H9 (cell line): Measurements from ENCODE around the gene TLL2. TPM values are rescaled to one million over a fixed set of nuclear protein-coding genes. Genes with fewer than 3 reads are reported as not detected.

Experiments used
- DNase-seq: peaks from one replicate; pipeline ENCODE4 v3.0.0-alpha.2; 2017
- H2AFZ ChIP-seq: one replicate; pipeline ENCODE4 v1.6.1; 2013; ENCODE audit warnings: mild to moderate bottlenecking, low read length, control low read depth, moderate library complexity
- H2AK5ac ChIP-seq: 2 replicates; pipeline ENCODE4 v1.6.1; 2013; ENCODE audit warnings: low read length, control low read depth, mixed read lengths; ENCODE audit not compliant: insufficient read length
- H2BK120ac ChIP-seq: one replicate; pipeline ENCODE4 v1.6.1; 2013; ENCODE audit warnings: low read depth, mild to moderate bottlenecking, low read length, control low read depth, inconsistent platforms; ENCODE audit not compliant: poor library complexity, severe bottlenecking
- H2BK12ac ChIP-seq: 2 replicates; pipeline ENCODE4 v1.6.1; 2013; ENCODE audit warnings: low read length, control low read depth, mixed read lengths, low read depth; ENCODE audit not compliant: insufficient read length
- H2BK15ac ChIP-seq: 2 replicates; pipeline ENCODE4 v1.6.1; 2013; ENCODE audit warnings: low read depth, low read length, control low read depth
- H2BK20ac ChIP-seq: one replicate; pipeline ENCODE4 v1.6.1; 2013; ENCODE audit warnings: low read depth, mild to moderate bottlenecking, low read length, control low read depth, inconsistent platforms; ENCODE audit not compliant: poor library complexity, severe bottlenecking
- H2BK5ac ChIP-seq: 2 replicates; pipeline ENCODE4 v1.6.1; 2013; ENCODE audit warnings: low read length, control low read depth, mixed read lengths; ENCODE audit not compliant: insufficient read length
- H3K14ac ChIP-seq: 2 replicates; pipeline ENCODE4 v1.6.1; 2013; ENCODE audit warnings: low read length, control low read depth; ENCODE audit not compliant: insufficient read depth
- H3K18ac ChIP-seq: 2 replicates; pipeline ENCODE4 v1.6.1; 2013; ENCODE audit warnings: low read depth, mild to moderate bottlenecking, mixed read lengths, low read length, control low read depth; ENCODE audit not compliant: insufficient read length
- H3K23ac ChIP-seq: 2 replicates; pipeline ENCODE4 v1.6.1; 2013; ENCODE audit warnings: low read length, control low read depth, mixed read lengths, low read depth; ENCODE audit not compliant: insufficient read length
- H3K23me2 ChIP-seq: 2 replicates; pipeline ENCODE4 v1.6.1; 2013; ENCODE audit warnings: low read depth, mild to moderate bottlenecking, mixed read lengths, low read length, control low read depth; ENCODE audit not compliant: insufficient read length, poor library complexity, severe bottlenecking
- H3K27ac ChIP-seq: 2 replicates; pipeline ENCODE4 v1.5.1; 2013; ENCODE audit warnings: low read length, control low read depth, mixed read lengths, low read depth; ENCODE audit not compliant: insufficient read length
- H3K27me3 ChIP-seq: 2 replicates; pipeline ENCODE4 v1.6.1; 2013; ENCODE audit warnings: low read length, control low read depth, inconsistent platforms; ENCODE audit not compliant: insufficient read depth
- H3K4ac ChIP-seq: 2 replicates; pipeline ENCODE4 v1.6.1; 2013; ENCODE audit warnings: low read depth, mild to moderate bottlenecking, control low read depth, inconsistent platforms, low read length, moderate library complexity
- H3K4me1 ChIP-seq: 2 replicates; pipeline ENCODE4 v1.6.1; 2013; ENCODE audit warnings: low read length, control low read depth, inconsistent platforms; ENCODE audit not compliant: insufficient read depth
- H3K4me2 ChIP-seq: 2 replicates; pipeline ENCODE4 v1.6.1; 2013; ENCODE audit warnings: low read length, control low read depth, mixed read lengths; ENCODE audit not compliant: insufficient read length, insufficient read depth
- H3K56ac ChIP-seq: 2 replicates; pipeline ENCODE4 v1.6.1; 2013; ENCODE audit warnings: low read depth, mild to moderate bottlenecking, mixed read lengths, low read length, control low read depth; ENCODE audit not compliant: insufficient read length
- H3K79me1 ChIP-seq: 2 replicates; pipeline ENCODE4 v1.6.1; 2013; ENCODE audit warnings: low read depth, mild to moderate bottlenecking, moderate library complexity, low read length, control low read depth, inconsistent platforms; ENCODE audit not compliant: insufficient read depth, poor library complexity, severe bottlenecking
- H3K79me2 ChIP-seq: 2 replicates; pipeline ENCODE4 v1.6.1; 2013; ENCODE audit warnings: low read length, control low read depth, inconsistent platforms; ENCODE audit not compliant: insufficient read depth
- H3K9ac ChIP-seq: 2 replicates; pipeline ENCODE4 v1.6.1; 2013; ENCODE audit warnings: low read length, control low read depth, mixed read lengths; ENCODE audit not compliant: insufficient read length; ENCODE audit errors: extremely low read depth
- H3K9me3 ChIP-seq: one replicate; pipeline ENCODE4 v1.6.1; 2013; ENCODE audit warnings: low read depth, low read length, inconsistent platforms; ENCODE audit not compliant: control insufficient read depth
- H3T11ph ChIP-seq: one replicate; pipeline ENCODE4 v1.6.1; 2013; ENCODE audit warnings: mild to moderate bottlenecking, low read length, control low read depth, inconsistent platforms
- H4K20me1 ChIP-seq: one replicate; pipeline ENCODE4 v1.6.1; 2013; ENCODE audit not compliant: control insufficient read depth, insufficient read length, insufficient read depth
- H4K5ac ChIP-seq: 2 replicates; pipeline ENCODE4 v1.6.1; 2013; ENCODE audit warnings: low read depth, mild to moderate bottlenecking, mixed read lengths, low read length, control low read depth; ENCODE audit not compliant: insufficient read length
- H4K8ac ChIP-seq: replicated peaks from 2 replicates; pipeline ENCODE4 v1.6.1; 2013; ENCODE audit warnings: low read length, control low read depth, mixed read lengths, low read depth; ENCODE audit not compliant: insufficient read length
- H4K91ac ChIP-seq: 2 replicates; pipeline ENCODE4 v1.6.1; 2013; ENCODE audit warnings: low read depth, mild to moderate bottlenecking, moderate library complexity, mixed read lengths, low read length, control low read depth; ENCODE audit not compliant: insufficient read length
- H3K27ac Mint-ChIP-seq, 3 experiments: 2 replicates in 2 of 3; 3 replicates in 1 of 3; pipeline ENCODE4 v1.8.0; 2020 to 2021; ENCODE audit warnings: mixed read lengths in 3 of 3, mild to moderate bottlenecking in 1 of 3, moderate library complexity in 1 of 3
- H3K27me3 Mint-ChIP-seq: 2 replicates; pipeline ENCODE4 v1.8.0; 2021; ENCODE audit warnings: low read depth, mild to moderate bottlenecking, moderate library complexity, mixed read lengths
- H3K36me3 Mint-ChIP-seq, 3 experiments: 2 replicates in 2 of 3; 3 replicates in 1 of 3; pipeline ENCODE4 v1.8.0; 2020 to 2021; ENCODE audit warnings: low read depth in 3 of 3, mixed read lengths in 3 of 3; ENCODE audit not compliant: insufficient read depth in 1 of 3
- H3K4me1 Mint-ChIP-seq, 2 experiments: 2 replicates each; pipeline ENCODE4 v1.8.0; 2020; ENCODE audit warnings: mixed read lengths in 2 of 2
- H3K4me3 Mint-ChIP-seq, 2 experiments: 2 replicates in 1 of 2; 3 replicates in 1 of 2; pipeline ENCODE4 v1.8.0; 2020 to 2021; ENCODE audit warnings: mild to moderate bottlenecking in 2 of 2, mixed read lengths in 2 of 2, moderate library complexity in 1 of 2
- H3K9me3 Mint-ChIP-seq, 2 experiments: 2 replicates in 1 of 2; 3 replicates in 1 of 2; pipeline ENCODE4 v1.8.0; 2020; ENCODE audit warnings: mild to moderate bottlenecking in 2 of 2, mixed read lengths in 2 of 2, moderate library complexity in 1 of 2
- WGBS: extraction: QIAGEN DNeasy Blood & Tissue Kit; methylation state at CpG from one replicate; pipeline ENCODE4 v1.1.7; 2013; ENCODE audit warnings: missing lambda C conversion rate, low lambda C conversion rate, mixed read lengths; ENCODE audit not compliant: insufficient read length; ENCODE audit errors: extremely low coverage; 5-methylcytosine and 5-hydroxymethylcytosine counted together
- total RNA-seq: library from RNA; stranded (reverse); gene quantifications from 2 replicates; pipeline ENCODE4 v1.2.1, GENCODE V29; 2021
- TF ChIP-seq, protein P1 (sequence below): fragments of 200-600 bp; sonication (generic); conservative IDR thresholded peaks from 3 replicates; pipeline ENCODE4 v1.8.0; 2021; ENCODE audit warnings: antibody characterized with exemption, mild to moderate bottlenecking

Gene TLL2
- total RNA-seq, 1 experiment from 2014 or later, result 1.4 TPM

DNA sequence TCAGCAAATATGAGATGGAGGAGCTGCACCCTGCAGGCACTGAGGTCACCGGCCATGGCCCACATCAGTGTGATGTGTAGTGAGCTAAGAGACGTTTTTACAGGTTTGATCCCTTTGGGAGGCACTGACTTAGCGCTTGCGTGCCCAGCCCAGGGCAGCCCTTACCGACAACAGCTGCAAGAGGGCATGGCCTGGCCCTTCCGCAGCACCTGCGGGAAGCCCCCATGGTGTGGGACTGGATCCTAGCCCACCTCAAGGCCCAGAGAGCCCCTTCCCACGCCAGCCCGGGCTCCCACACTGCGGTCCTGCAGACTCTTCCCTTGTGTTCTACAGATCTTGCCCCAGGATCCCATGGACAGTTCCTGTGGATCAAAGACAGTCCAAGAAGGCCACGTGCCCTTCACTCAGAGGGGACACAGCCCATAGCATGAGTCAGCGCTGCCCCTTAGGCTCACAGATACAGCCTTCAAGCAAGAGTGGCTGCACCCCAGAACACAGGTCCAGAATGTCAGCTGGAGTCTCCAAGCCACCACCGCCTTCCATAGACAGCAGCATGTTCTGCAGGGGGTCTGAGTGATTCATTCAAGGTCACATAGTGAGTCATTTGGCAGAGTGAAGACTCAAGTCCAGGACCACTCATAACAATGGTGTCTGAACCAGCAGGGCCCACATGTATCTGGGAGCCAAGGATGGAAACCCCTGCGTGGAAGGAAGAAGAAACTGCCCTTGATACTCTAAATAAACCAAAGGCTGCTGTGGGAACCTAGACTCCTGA, 25.4 kb downstream of the TLL2 start:
- Mint-ChIP-seq H3K36me3 (no peaks in the 10 kb centered on the region), H3K27me3 (peaks cover 5% of the 10 kb centered on the region), H3K4me3 (no peak overlapping the region), H3K9me3 (no peaks in the 10 kb centered on the region), H3K27ac (peak overlapping the region in 1 of 3 experiments; percentile 38; a peak in 1 of 7 replicates), H3K4me1 (peaks cover 3 to 8% of the 10 kb centered on the region in 2 experiments; a peak in 2 of 4 replicates)
- no peak overlapping the region for H3K9ac ChIP-seq
- DNase-seq, result no peak
- no peaks in the 10 kb centered on the region for H4K20me1 ChIP-seq
- H3K4ac ChIP-seq, result no peak overlapping the region
- no peaks in the 10 kb centered on the region for H3K23me2 ChIP-seq
- H3K27me3 ChIP-seq, result no peaks in the 10 kb centered on the region
- no peaks in the 10 kb centered on the region for H3K79me2 ChIP-seq
- TF ChIP-seq, protein P1, sequence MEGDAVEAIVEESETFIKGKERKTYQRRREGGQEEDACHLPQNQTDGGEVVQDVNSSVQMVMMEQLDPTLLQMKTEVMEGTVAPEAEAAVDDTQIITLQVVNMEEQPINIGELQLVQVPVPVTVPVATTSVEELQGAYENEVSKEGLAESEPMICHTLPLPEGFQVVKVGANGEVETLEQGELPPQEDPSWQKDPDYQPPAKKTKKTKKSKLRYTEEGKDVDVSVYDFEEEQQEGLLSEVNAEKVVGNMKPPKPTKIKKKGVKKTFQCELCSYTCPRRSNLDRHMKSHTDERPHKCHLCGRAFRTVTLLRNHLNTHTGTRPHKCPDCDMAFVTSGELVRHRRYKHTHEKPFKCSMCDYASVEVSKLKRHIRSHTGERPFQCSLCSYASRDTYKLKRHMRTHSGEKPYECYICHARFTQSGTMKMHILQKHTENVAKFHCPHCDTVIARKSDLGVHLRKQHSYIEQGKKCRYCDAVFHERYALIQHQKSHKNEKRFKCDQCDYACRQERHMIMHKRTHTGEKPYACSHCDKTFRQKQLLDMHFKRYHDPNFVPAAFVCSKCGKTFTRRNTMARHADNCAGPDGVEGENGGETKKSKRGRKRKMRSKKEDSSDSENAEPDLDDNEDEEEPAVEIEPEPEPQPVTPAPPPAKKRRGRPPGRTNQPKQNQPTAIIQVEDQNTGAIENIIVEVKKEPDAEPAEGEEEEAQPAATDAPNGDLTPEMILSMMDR, result no peak
- no peak overlapping the region for H2BK20ac ChIP-seq
- H2BK15ac ChIP-seq, result no peak overlapping the region
- H4K8ac ChIP-seq, result no peak overlapping the region
- H3K4me1 ChIP-seq, result no peaks in the 10 kb centered on the region
- H3K56ac ChIP-seq, result no peak overlapping the region
- no peak overlapping the region for H2AFZ ChIP-seq
- no peak overlapping the region for H2BK12ac ChIP-seq
- no peak overlapping the region for H3K4me2 ChIP-seq
- no peaks in the 10 kb centered on the region for H3K9me3 ChIP-seq
- H3K14ac ChIP-seq, result no peak overlapping the region
- H3K27ac ChIP-seq, result no peak overlapping the region
- H2BK5ac ChIP-seq, result no peak overlapping the region
- H3T11ph ChIP-seq, result no peak overlapping the region
- no peaks in the 10 kb centered on the region for H3K79me1 ChIP-seq
- no peak overlapping the region for H3K18ac ChIP-seq
- no peak overlapping the region for H2AK5ac ChIP-seq
- no peak overlapping the region for H4K5ac ChIP-seq
- no CpG with 5 or more reads among the region's 14 CpGs for WGBS
- H4K91ac ChIP-seq, result no peak overlapping the region
- no peak overlapping the region for H2BK120ac ChIP-seq
- H3K23ac ChIP-seq, result no peak overlapping the region
